Glutamatergic neuron (in vitro differentiated cells): ENCODE measurements around the gene CNNM1. TPM values are rescaled to one million over a fixed set of nuclear protein-coding genes. Genes with fewer than 3 reads are reported as not detected.

ENCODE experiments used
- DNase-seq: peaks from one replicate; pipeline ENCODE4 v3.0.0; 2022
- H3K27ac Mint-ChIP-seq: one replicate; pipeline ENCODE4 v1.8.0; 2020; ENCODE audit warnings: mild to moderate bottlenecking, mixed read lengths, inconsistent platforms; ENCODE audit not compliant: unreplicated experiment
- H3K27me3 Mint-ChIP-seq: one replicate; pipeline ENCODE4 v1.8.0; 2020; ENCODE audit warnings: mild to moderate bottlenecking, moderate library complexity, mixed read lengths, inconsistent platforms; ENCODE audit not compliant: unreplicated experiment
- H3K36me3 Mint-ChIP-seq: one replicate; pipeline ENCODE4 v1.8.0; 2020; ENCODE audit warnings: mild to moderate bottlenecking, mixed read lengths, inconsistent platforms; ENCODE audit not compliant: unreplicated experiment
- H3K4me1 Mint-ChIP-seq: one replicate; pipeline ENCODE4 v1.8.0; 2020; ENCODE audit warnings: mild to moderate bottlenecking, low read depth, mixed read lengths, inconsistent platforms; ENCODE audit not compliant: unreplicated experiment
- H3K4me3 Mint-ChIP-seq: one replicate; pipeline ENCODE4 v1.8.0; 2020; ENCODE audit warnings: mild to moderate bottlenecking, mixed read lengths, inconsistent platforms; ENCODE audit not compliant: unreplicated experiment
- H3K9me3 Mint-ChIP-seq: one replicate; pipeline ENCODE4 v1.8.0; 2020; ENCODE audit warnings: mild to moderate bottlenecking, moderate library complexity, mixed read lengths, inconsistent platforms; ENCODE audit not compliant: unreplicated experiment
- CTCF ChIP-seq: fragments of 200-600 bp; sonication (generic); IDR thresholded peaks from one replicate; pipeline ENCODE4 v1.5.0; 2021; ENCODE audit not compliant: partially characterized antibody, unreplicated experiment
- total RNA-seq: library from RNA; stranded (reverse); fragmentation: NEBNext Ultra II Directional; extraction: Animal tissue kit (Norgen Biotek cat#: 25700); gene quantifications from one replicate; pipeline ENCODE4 v1.2.1, GENCODE V29; 2021; ENCODE audit not compliant: unreplicated experiment

The CNNM1 gene
- total RNA-seq, 1 donor from 2014 or later: 0.10 TPM

GRCh38 chr10:99312501-99312900 lies 16.7 kb upstream of the CNNM1 start:
- H3K36me3 Mint-ChIP-seq: peaks cover 10% of the 10 kb centered on the region
- TF ChIP-seq CTCF: no peak
- no peaks in the 10 kb centered on the region for H3K4me1 Mint-ChIP-seq
- peaks cover 2% of the 10 kb centered on the region for H3K27me3 Mint-ChIP-seq
- no peak for DNase-seq
- peaks cover 2% of the 10 kb centered on the region for H3K9me3 Mint-ChIP-seq
- no peak overlapping the region for H3K27ac Mint-ChIP-seq
- H3K4me3 Mint-ChIP-seq: no peak overlapping the region

DNA sequence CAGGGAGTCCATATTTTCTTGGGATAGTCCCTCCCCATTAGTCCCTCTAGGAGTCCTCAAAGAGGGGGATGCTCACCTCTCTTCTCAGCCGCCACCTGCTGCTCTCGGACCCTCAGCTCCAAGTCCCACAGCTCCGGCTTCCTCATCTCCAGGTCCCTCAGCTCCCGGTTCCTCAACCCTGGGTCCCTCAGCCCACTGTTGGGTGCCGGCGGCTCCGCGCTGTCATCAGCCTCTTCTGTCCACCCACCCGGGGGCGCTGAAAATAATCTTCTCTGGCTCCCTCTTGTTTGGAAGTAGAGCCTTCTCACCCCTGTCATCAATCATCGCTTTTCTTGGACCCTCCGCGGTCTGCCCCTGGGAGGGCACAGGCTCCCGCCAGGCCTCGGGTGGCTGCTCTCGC lies 13.3 kb upstream of the CNNM1 start:
- Mint-ChIP-seq H3K4me1 (no peaks in the 10 kb centered on the region), H3K36me3 (peaks cover 5% of the 10 kb centered on the region)

DNA sequence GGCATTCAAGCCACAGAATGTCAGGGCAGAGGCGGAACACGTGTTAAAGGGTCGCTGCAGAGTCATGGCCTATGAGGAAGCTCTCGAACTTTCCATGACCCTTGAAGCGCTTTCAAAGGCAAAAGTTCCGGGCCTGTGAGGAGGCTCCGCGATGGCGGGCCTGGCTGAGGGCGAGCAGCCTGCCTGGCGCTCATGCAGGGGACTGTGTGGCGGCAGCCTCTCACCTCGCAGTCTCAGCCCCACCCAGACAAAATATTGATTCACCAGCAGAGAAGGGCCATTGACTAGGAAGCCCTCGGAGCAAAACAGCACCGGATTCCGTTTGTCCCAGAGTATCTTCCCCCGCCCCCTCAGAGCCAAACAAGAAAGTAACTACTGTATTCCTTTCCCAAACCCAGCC lies 12.8 kb upstream of the CNNM1 start:
- H3K4me1 Mint-ChIP-seq: no peaks in the 10 kb centered on the region
- TF ChIP-seq CTCF: no peak
- H3K4me3 Mint-ChIP-seq: no peak overlapping the region
- peaks cover 2% of the 10 kb centered on the region for H3K27me3 Mint-ChIP-seq
- no peaks in the 10 kb centered on the region for H3K9me3 Mint-ChIP-seq
- H3K36me3 Mint-ChIP-seq: peaks cover 5% of the 10 kb centered on the region
- no peak for DNase-seq
- no peak overlapping the region for H3K27ac Mint-ChIP-seq

More for the DNA sequence above, 13.3 kb upstream of the CNNM1 start:
- TF ChIP-seq CTCF: no peak
- no peak overlapping the region for H3K4me3 Mint-ChIP-seq
- no peaks in the 10 kb centered on the region for H3K9me3 Mint-ChIP-seq
- no peak overlapping the region for H3K27ac Mint-ChIP-seq
- peaks cover 2% of the 10 kb centered on the region for H3K27me3 Mint-ChIP-seq
- DNase-seq: no peak

DNA sequence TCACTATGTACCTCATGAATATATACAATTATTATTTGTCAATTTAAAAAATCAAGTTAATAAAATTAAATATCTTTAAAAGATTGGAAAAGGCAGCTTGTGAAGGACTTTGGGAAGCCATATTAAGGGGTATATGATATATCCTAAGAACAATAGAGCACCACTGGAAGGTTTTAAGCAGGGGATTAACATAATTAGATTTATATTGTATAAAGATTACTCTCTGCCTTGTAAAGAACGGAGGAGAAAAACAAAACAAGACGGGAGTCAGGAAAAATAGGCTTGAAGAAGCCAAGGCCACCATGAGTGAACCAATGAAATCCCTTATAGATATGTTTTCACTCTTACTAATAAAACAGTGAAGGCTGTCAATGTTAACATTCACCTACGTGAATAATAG lies 11.1 kb upstream of the CNNM1 start:
- Mint-ChIP-seq H3K36me3 (no peaks in the 10 kb centered on the region), H3K4me1 (no peaks in the 10 kb centered on the region), H3K27me3 (peaks cover 2% of the 10 kb centered on the region), H3K9me3 (no peaks in the 10 kb centered on the region), H3K4me3 (no peak overlapping the region), H3K27ac (no peak overlapping the region)
- TF ChIP-seq CTCF: no peak
- no peak for DNase-seq

DNA sequence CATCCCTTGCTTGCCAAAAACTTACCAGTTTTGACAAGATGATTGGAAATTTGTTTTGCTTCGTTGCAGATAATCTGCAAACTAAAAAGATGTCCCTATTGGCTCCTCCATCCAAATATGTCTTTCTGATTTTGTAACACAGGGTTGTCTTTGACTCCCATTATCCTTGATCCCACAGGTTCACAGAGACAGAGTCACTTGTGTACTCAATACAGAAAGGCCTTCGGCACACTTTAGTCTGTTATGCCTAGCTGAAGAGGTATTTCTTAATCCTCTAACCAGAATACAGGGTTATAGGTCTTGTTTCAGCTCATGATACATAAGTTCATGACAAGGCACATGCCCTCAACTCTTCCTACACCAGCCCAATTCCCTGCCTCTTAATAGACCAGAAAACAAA lies 10.7 kb upstream of the CNNM1 start:
- no peaks in the 10 kb centered on the region for H3K36me3 Mint-ChIP-seq
- TF ChIP-seq CTCF: no peak
- no peak overlapping the region for H3K4me3 Mint-ChIP-seq
- no peak for DNase-seq
- H3K4me1 Mint-ChIP-seq: no peaks in the 10 kb centered on the region
- no peaks in the 10 kb centered on the region for H3K9me3 Mint-ChIP-seq
- peaks cover 2% of the 10 kb centered on the region for H3K27me3 Mint-ChIP-seq
- H3K27ac Mint-ChIP-seq: no peak overlapping the region
